ENCODE data around the gene LCN12.

- no peak for TF ChIP-seq CTCF (IDR thresholded peaks at IDR 0.05; ENCODE audit: insufficient read depth, low read depth, low read length)
- no peak for TF ChIP-seq EZH2 (IDR thresholded peaks at IDR 0.05; ENCODE audit: insufficient read depth, low read length)
Measured at GRCh38 chr9:136991993-136992818, 40.1 kb downstream of the LCN12 start, which contains the start of gene PAXX.

Measured in astrocyte (in vitro differentiated cells and primary cell).